ENCODE measurements around the gene SRPK3.

GRCh38 chrX:153821066-153821465, 40.2 kb downstream of the SRPK3 start:
- TF ChIP-seq CTCF (IDR thresholded peaks at IDR 0.05) = no peak
- no peak for TF ChIP-seq EZH2 (IDR thresholded peaks at IDR 0.05; ENCODE audit: borderline replicate concordance, insufficient read depth, low read depth, low read length, poor library complexity, severe bottlenecking)

Data from B cell (primary cell).